Mammary epithelial cell (primary cell): ENCODE measurements around the gene WFIKKN1.

Experiments
- CTCF ChIP-seq, 2 donors: IDR thresholded peaks in 1 of 2; conservative IDR thresholded peaks in 1 of 2; 2 replicates each; pipeline ENCODE4 v1.5.1; 2011 to 2012; ENCODE audit warnings: inconsistent platforms in 2 of 2, low read length in 2 of 2, mild to moderate bottlenecking in 2 of 2, control low read depth in 1 of 2, low read depth in 1 of 2; ENCODE audit not compliant: insufficient read depth in 1 of 2; ENCODE audit errors: extremely low read depth in 1 of 2
- EZH2 ChIP-seq: IDR thresholded peaks from 2 replicates; pipeline ENCODE4 v1.6.1; 2012; ENCODE audit warnings: low read length, inconsistent platforms, borderline replicate concordance

- no peak for TF ChIP-seq CTCF (conservative IDR thresholded peaks at IDR 0.05 in 1 of 2, IDR thresholded peaks at IDR 0.05 in 1 of 2; ENCODE audit: extremely low read depth in 1 of 2, insufficient read depth in 1 of 2, low read depth in 1 of 2, low read length in 2 of 2)
- no peak for TF ChIP-seq EZH2
Observed at GRCh38 chr16:596736-597060, 34.1 kb upstream of the WFIKKN1 start.
